Tongue (tissue), 2 donors: Measurements from ENCODE around the gene MCTP1. TPM values are rescaled to one million over a fixed set of nuclear protein-coding genes. Genes with fewer than 3 reads are reported as not detected.

ENCODE experiments used
- DNase-seq: peaks from one replicate; pipeline ENCODE4 v3.0.0-alpha.2; 2015
- total RNA-seq: library from RNA; depleted of rRNA; stranded (reverse); fragments of >200 nt; gene quantifications from one replicate; pipeline ENCODE4 v1.2.3, GENCODE V29; 2014

MCTP1 gene
- total RNA-seq, 1 donor from 2014 or later = 41.4 TPM

DNA sequence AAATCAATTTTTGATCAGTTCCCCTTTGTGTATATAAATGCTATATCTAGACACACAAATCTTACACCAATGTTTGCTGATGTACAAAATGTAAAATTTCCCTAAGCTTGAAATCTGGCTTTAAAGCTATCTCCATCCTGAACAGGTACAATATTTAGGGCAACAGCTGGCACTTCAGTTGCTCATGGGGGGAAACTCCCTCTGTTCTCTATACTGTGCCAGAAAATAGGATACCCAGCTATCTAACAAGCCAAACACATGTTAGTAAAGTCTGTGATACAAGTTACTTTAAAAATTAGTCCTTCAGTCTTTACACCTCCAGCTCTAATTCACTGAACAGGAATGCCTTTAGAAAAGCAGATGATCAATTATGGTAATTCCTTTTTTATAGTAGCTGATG lies 474.6 kb downstream of the MCTP1 start:
- no peak for DNase-seq

DNA sequence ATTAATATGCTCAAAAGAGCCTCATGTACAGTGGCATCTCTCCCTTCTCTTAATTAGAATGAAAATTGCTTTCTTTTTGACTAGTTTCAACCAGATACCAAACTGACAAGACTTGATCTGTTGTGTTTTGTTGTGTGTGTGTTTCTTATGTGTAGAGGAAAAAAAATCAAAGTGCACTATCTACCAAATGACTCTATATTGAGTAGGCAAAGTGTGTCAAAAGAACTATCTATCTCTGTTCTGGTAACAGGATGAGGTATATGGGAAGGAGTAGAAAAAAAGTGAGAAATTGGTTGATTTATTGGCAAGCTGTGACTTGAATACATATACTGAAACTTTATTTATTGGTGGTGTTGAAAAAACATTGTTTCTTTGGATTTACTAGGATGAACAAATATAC lies 476.4 kb downstream of the MCTP1 start:
- DNase-seq = no peak

DNA sequence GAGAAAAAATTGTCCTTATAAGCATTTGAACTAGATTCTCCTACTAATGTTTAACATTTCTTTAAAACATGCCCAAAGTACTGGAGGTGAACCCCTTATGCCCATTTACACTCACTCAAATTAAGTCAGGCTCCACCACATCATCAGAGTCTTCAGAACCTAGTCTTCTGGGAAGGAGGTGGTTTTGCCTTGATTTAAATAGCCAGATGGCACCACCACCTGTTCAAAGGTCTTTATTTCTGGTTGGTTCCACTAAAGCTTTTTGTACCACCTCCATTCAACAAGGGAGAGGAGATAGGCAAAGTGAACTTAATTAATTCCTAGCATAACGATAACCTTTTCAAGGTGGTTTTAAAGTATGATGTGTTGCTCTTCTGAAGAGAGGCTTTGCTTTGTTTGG lies 476.9 kb downstream of the MCTP1 start:
- no peak for DNase-seq

DNA sequence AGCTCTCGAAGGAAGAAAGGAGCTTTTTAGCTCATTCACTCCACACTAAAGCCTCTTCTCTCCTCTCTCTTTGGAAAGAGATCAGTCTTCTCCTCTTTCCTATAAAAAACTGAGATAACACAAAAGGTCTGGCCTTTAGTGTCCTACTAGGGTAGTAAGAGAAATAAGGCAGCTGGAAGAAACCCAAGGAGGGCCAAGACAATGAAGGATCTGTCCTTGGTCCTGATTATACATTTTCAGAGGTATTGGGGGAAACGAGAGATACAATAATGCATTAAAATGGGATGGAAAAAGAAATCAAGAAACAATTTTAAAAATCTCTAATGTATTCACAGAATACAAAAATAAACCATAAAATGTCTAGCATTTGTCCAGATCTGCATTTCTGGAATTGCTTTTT lies 482.4 kb downstream of the MCTP1 start:
- DNase-seq = peak; percentile 4

DNA sequence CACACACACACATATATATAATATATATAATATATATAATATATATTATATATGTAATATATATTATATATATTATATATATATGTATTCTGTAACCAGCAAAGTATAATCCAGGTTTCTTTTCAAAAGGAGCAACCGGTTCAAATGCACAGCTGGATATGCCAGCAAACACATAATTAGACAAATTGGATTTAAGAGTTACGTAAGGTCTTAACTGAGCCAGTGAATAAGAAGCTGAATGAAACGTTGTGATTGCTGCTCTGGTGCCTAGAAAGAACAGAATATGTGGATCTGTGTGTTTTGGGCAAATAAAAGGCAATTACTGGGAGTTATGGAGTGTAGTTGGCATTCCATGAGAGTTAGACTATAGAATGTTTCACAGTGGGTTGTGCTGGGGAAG lies 488.3 kb downstream of the MCTP1 start:
- DNase-seq = no peak

DNA sequence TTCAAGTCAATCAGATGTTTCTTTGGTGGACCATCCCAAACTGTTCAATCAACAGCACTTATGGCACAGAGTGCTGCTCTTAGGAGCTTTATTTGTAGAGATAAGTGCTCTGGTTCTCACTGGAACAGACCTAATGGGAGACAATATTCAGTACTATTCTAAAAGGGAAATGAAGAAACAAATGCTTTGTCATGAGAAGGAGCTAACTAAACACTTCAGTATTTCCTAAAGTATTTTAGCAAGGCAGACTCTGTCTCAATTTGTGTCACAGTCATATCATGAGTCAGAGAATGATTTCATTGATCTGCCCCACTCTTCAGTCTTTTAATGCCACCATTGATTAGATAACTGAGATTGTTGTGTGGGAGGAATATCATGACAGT lies 491.1 kb downstream of the MCTP1 start:
- no peak for DNase-seq

DNA sequence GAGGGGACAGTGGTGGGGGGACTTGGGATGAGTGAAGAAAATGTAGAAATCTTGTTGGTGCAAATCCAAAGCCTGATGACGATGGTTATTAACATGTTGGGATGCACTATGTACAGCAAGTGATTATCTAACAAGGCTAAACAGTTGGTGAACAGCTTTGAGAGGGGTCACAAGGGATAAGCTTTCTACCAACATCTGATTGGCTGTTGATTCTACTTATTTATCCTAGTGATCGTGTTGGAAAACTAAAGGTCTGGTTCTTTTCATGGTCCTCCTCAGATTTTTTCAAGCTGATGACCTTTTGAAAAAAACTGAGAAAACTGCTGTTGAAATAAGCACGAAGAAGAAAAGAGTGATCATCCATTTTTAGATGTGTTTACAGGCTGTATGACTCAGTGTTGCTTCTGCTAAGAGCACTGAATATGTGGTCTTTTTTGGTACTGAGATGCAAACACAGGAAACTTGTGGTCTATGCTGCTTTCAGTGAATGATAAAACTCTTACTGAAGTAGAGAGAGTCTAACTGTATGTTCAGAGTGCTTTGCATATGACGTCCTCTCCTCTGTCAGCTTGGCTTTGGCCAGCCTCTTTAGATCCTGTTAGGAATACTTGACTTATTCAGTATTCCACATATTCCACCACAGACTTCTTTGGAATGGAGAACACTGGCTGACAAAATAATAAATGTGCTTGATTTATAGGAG lies 491.6 kb downstream of the MCTP1 start:
- DNase-seq = no peak

DNA sequence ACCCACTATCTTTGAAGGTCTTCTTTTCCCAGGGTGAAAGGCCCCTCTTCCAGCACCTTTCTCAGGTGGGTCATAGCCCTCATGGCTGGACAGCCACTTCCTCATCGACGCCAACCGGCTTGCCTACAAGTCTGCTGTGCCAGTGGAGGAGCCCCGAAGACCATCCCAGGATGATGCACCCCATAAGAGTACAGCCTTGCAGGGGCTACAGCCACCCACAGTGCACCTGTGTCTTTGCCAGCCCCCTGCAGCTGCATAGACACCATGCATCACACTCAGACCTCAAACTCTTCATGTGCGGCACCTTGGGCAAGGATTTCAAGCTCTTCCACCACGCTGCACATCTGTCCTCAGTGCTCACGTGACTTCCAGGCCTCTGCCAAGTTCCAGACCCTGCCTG lies 493.1 kb downstream of the MCTP1 start:
- DNase-seq = no peak

DNA sequence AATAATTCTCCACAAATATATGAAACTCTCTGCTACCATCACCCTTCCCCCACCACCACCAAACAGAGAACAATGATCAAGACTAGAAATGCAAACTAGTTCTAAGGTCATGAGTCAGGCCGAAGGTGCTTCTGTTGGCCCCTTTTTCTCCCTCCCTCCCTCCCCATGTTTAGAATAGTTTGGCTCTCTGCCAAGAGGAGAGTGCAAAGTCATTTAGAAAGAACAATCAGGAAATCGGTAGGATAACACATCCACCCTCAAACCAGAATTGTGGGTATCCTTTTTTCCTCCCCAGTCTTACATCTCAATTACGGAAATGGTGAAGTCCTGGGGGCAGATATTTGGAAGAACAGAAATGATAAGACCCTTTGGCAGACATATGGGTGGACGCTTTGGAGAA lies 496.4 kb downstream of the MCTP1 start:
- no peak for DNase-seq

DNA sequence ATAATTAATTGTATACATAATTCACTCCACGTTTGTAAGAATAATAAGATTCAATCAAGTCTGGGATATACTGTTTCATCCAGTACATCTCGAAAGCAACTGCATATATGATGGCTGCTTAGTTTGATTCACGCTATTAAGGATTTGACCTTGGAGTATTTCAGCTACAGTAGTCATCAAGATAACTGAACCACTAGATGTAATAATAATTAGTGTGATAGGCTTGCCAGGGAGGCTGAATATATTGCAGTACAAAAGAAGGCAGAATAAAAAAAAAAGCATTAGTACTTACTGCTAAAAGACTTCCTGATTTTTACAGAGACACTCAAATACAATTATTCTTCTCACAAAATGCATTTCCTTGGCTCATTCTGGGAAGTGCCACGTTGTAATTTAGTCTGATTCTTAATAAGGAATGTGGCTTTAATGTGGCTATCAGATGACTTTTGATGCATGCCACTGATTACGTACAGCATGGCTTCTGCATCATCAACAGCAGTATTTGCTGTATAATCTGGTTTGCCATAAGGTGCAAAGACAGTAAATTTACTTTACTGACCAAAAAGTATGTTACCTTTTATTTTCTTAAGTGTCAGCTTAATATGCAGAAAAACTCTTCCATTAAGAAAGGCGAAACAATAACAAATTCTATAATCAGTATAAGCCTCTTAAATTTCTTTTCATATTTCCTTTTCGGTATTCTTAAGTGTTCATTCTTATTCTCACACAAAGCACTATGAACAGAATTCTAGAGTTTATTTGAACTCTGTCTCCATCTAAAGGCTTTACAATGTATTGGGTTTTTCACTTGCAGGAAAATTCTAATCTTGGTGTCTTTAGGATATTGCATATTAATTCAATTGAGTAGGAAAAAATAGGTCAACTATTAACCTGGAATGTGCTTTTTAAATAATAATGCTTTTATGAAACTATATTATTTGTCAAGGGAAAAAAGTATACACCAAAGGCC lies 500.1 kb downstream of the MCTP1 start:
- DNase-seq = peak; percentile 9

DNA sequence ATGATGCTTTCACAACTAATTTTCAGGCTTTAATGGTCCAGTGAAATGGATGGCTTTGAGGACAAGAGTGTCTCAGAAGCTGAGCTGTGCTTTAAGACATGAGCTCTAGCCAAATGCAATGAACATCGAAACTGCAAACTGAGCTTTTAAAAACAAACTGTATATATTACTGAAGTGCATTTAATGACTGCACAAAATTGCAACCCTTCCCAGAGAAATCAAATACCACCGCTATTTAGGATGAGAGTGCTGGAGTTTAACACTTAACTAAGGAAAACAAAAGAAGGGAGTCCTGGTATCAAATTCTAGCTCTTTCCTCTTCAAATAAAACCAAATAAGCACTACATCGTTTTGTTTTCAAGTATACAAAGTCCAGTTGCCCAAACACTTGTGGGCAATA lies 502.5 kb downstream of the MCTP1 start:
- DNase-seq = no peak

DNA sequence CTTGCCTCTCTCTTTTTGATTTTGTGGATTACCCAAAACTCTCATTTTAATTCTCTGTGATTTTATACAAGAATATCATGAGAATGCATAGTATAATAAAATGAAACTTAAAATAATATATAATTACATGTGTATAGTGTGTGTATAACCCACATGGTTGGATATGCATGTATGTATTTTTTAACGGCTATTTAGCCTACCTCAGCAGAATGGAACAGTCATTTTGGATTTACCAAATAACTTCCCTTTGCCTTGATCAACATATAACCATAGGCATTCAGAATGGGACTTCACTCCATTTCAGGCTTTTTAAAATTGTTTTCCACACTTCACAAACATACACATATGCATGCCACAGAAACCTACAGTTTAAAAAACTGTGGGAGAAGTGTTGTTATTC lies 505.2 kb downstream of the MCTP1 start:
- no peak for DNase-seq

DNA sequence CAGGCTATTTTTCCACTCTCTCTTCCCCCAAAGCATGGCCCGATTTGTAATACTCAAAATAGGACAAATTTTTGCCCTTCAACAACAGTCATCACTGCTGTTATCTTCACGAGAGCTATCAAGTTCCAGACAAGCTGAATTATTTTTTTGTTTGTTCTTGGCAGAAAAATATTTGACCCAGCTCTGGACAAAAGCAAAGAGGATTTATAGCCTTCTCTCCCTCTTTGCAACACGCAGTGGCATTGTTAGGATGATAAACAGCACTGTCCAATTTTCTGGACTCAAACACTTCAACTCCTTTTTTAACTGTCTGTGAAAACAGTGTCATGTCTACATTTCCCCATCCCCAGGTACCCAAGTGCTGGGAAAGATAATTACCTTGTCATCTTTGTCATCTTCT lies 506.2 kb downstream of the MCTP1 start:
- DNase-seq = no peak

DNA sequence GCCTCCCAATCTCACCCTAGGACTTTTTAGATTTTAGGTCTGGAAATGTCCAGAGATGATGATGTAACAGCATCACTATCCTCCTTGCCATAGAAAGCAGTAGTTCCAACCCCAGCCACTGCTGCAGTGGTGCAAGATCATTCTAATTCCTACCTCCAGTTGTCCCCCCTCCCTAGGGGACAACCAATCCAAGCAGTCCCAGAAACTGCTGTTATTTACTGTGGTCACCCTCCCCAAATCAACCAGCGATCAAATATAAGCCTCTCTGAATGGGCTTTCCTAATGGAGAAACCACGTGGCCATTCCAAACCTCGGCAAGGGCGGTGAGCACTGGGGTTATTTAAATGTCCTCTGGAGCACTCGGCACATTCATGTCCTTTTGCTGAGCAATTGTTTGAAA lies 506.6 kb downstream of the MCTP1 start:
- no peak for DNase-seq

DNA sequence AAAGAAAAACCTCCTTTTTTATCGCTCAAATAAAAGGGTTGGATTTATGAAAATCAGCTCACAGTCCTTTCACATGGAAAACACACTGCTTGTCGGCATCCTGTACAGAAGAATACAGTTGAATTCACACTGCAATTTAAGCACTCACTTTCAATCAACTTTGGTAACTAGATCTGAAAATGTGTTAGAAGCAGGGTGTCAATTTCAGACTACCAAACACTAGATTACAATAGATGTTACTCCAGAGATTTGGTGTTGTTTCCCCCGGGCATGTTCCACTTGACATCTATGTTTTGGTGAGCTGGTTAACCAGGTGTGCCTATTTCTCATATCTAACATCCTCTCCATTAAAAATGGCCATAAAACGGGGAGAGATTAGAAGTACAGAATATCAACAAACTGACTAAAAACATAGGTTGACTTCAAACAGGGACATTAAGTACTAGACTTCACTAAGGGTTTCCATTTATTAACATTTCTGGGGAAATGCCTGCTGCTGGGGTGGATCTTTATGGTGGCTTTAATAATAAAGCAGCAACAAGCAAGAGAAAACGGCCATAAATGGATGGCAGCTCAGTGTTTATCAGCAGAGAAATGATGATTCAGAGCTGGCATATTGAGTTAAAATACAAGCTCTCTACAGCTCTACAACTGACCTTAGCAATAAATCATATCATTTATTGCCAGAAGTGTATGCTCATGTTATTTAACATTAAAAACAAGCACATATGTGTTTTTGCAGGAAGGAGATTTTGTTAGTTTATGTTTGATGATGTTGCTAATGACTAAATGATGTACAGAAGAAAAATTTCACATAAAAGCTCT lies 507.6 kb downstream of the MCTP1 start:
- DNase-seq = no peak

DNA sequence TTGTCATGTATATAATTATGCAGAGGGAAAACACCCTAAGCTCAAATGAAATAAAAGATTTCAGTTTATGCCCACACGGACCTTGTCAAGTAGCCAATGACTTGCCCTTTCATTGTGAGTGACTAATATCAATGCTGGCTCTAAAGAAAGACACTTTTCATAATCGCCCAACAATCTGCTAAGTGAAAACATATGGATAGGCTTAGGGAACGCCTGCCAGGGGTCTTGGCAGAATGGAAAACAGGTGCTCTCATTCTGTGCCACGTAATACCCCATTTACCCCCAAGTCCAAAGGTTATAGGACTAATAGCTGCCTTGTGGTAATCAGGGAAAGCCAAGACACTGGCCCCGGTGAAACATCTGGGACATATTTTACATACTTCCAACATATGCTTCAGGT lies 508.7 kb downstream of the MCTP1 start:
- DNase-seq = no peak

DNA sequence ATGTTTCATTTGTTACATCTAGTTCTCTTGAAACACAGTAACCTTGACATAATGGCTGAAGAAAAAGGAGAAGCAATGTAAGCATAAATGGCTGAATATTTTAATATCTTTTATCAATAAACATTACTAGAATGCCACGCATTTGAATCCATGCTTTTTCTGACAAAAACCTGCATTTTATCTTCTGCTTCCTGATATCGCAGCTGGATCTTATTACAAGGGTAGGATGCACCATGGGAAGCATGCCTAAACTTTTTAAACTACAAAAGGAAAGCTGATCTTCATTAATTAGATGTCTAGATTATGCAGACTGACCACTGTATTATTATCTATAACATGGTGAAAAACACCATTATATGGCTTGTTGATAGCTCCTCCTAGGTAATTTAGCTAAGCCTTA lies 509.8 kb downstream of the MCTP1 start:
- no peak for DNase-seq

DNA sequence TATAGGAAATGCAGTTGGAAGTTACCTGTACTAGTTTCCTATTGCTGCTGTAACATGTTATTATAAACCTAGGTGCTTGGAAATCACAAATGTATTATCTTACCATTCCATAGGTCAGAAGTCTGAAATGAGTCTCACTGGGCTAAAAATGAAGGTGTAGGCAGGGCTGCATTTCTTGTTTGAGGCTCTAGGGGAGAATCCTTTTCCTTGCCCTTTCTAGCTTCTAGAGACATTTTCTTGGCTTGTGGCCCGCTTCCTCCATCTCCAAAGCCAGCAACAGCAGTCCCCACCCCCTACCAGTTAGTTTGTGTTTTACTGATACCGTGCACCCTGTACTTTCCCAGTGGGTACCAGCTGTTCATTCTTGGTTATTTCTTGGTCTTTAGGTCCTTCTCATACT lies 513.2 kb downstream of the MCTP1 start:
- no peak for DNase-seq

DNA sequence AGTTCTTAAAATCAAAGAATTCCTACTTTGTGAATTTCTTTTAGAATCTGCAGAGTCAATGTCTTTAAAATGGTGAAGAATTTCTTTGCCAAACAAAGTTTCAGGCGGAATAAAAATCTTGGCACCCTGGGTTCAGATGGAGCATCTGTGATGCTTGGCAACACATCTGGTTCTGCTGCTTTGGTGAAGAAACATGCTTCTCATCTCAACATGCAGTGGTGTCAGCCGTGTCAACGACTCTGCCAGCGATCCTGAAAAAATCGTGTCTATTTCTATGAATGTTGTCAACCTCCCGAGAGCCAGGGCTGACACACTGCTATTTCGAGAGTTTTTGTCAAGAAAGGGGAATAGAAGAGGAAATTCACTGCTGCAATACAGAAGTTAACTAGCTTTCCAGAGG lies 514.9 kb downstream of the MCTP1 start:
- DNase-seq = no peak

DNA sequence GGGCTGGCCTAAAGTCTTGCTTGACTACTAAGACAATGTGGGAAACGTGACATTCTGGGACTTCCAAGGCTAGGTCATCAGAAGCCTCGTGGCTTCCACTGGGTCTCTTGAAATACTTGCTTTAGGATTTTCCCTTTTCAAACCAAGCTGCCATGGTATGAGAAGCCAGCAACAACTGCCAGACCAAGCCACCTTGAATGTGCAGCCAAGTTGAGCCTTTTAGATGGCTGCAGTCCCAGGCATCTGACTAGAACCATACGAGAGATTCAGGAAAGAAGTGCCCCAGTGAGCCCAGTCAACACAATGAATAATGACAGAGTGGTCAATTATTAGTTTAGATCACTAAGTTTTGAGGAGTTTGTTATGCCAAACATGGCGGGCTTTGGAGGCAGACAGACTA lies 523.1 kb downstream of the MCTP1 start:
- DNase-seq = no peak

DNA sequence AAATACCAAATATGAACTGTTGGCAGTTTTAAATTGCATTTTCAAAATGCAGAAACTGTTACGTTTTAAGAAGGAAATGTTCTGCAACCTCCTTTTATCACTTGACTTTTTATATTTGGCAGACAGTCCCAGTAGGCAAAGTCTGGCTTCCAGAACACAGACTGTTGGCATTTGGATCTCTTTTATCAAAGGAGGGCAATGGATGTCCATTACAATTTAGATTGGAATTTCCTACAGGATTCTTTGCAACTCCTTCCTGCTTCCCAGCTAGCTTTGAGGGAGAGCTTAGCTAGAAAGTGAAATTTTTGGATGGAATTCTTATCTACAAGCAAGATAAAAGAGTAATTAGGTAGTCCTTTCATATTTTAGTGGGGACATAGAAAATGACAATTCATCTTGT lies 523.8 kb downstream of the MCTP1 start:
- no peak for DNase-seq

DNA sequence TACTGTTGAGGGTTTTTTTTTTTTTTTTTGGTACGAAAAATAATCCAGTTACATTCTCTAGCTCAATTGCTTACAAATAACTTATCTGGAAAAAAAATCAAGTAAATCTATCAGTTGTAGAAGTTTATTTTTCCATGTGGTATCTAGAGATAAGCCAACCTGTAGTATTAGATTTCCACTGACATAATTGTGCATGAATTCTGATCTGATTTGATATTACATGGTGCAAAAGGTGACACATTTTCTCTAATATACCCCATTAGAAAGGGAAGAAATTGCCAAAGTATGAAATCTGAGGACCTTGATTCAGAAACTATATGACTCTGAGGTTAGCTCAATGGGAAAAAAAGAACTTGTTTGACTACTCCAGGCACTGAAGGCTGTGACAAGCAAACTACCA lies 524.9 kb downstream of the MCTP1 start:
- no peak for DNase-seq

DNA sequence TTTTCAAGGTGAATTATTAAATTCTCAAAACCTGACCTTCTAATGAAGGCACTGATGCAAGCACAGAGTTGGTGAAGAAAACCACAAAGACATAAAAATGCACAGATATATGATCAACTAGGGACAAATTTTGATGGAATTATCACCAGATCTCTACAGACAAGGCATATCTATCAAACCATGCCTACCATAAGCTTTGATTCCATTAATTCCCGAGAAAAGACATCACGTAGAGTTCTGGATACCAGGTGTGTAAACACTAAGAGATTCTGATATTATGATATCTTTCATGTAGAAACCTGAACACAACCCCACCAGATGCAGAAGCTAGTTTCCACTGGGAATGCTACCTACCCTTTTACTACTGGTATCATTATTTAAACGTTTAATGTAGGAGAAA lies 525.9 kb downstream of the MCTP1 start:
- DNase-seq = no peak
